Natural killer cell (primary cell): ENCODE measurements around the gene C1orf141. TPM values are rescaled to one million over a fixed set of nuclear protein-coding genes. Genes with fewer than 3 reads are reported as not detected.

ENCODE experiments used
- ATAC-seq, 3 donors: fragments of 150-1000 bp in 2 of 3; fragments of 200-7000 bp in 1 of 3; cut with Tn5 transposase; 1 replicate in 1 of 3; 2 replicates in 2 of 3; pipeline ENCODE4 v1.10.0; 2021; ENCODE audit warnings: mild to moderate bottlenecking in 2 of 3, moderate library complexity in 2 of 3
- DNase-seq, 2 donors: peaks; one replicate each; pipeline versions ENCODE4 v3.0.0 to v3.0.0-alpha.2; 2013 to 2021; ENCODE audit warnings: mixed read lengths in 1 of 2
- H3K27ac ChIP-seq: one replicate; pipeline ENCODE4 v1.5.1; 2013; ENCODE audit warnings: mild to moderate bottlenecking, low read length
- H3K27me3 ChIP-seq: one replicate; pipeline ENCODE4 v1.6.1; 2013; ENCODE audit warnings: low read length; ENCODE audit not compliant: control insufficient read depth, insufficient read depth
- H3K36me3 ChIP-seq: one replicate; pipeline ENCODE4 v1.6.1; 2013; ENCODE audit warnings: low read length; ENCODE audit not compliant: control insufficient read depth, insufficient read depth
- H3K4me1 ChIP-seq: one replicate; pipeline ENCODE4 v1.6.1; 2013; ENCODE audit warnings: low read length; ENCODE audit not compliant: control insufficient read depth, insufficient read depth
- H3K4me3 ChIP-seq: one replicate; pipeline ENCODE4 v1.5.1; 2013; ENCODE audit warnings: low read length
- H3K9me3 ChIP-seq: one replicate; pipeline ENCODE4 v1.6.1; 2013; ENCODE audit warnings: low read length; ENCODE audit not compliant: control insufficient read depth, insufficient read depth
- H3K27ac Mint-ChIP-seq, 2 donors: one replicate each; pipeline ENCODE4 v1.8.0; 2022; ENCODE audit warnings: mild to moderate bottlenecking in 2 of 2, mixed read lengths in 2 of 2, moderate library complexity in 1 of 2
- H3K27me3 Mint-ChIP-seq, 2 donors: one replicate each; pipeline ENCODE4 v1.8.0; 2022; ENCODE audit warnings: low read depth in 2 of 2, mixed read lengths in 2 of 2
- H3K36me3 Mint-ChIP-seq: one replicate; pipeline ENCODE4 v1.8.0; 2022; ENCODE audit warnings: mixed read lengths
- H3K4me1 Mint-ChIP-seq, 2 donors: one replicate each; pipeline ENCODE4 v1.8.0; 2022; ENCODE audit warnings: mixed read lengths in 2 of 2
- H3K4me3 Mint-ChIP-seq: one replicate; pipeline ENCODE4 v1.8.0; 2022; ENCODE audit warnings: mild to moderate bottlenecking, moderate library complexity, mixed read lengths
- H3K9me3 Mint-ChIP-seq, 2 donors: one replicate each; pipeline ENCODE4 v1.8.0; 2022; ENCODE audit warnings: mixed read lengths in 2 of 2
- WGBS: methylation state at CpG from one replicate; pipeline ENCODE4 v1.1.7; 2013; ENCODE audit warnings: missing lambda C conversion rate; ENCODE audit not compliant: insufficient coverage; 5-methylcytosine and 5-hydroxymethylcytosine counted together
- intact Hi-C: fragments of 100-400 bp; cut with micrococcal nuclease; formaldehyde crosslinking; loops from one replicate; pipeline ENCODE4 v1.14.2; 2022
- total RNA-seq, 4 donors: library from RNA; stranded (reverse); fragments of 120-200 nt in 1 of 4; gene quantifications; one replicate each; pipeline versions ENCODE4 v1.2.3 to v1.2.4, GENCODE V29; 2013 to 2022
- TF ChIP-seq, protein P1 (sequence below): fragments of 200-600 bp; IDR thresholded peaks from one replicate; pipeline ENCODE4 v1.8.0; 2022; ENCODE audit warnings: antibody characterized with exemption

Gene C1orf141
- not detected for total RNA-seq
- 0.05 TPM for total RNA-seq (2013)

DNA sequence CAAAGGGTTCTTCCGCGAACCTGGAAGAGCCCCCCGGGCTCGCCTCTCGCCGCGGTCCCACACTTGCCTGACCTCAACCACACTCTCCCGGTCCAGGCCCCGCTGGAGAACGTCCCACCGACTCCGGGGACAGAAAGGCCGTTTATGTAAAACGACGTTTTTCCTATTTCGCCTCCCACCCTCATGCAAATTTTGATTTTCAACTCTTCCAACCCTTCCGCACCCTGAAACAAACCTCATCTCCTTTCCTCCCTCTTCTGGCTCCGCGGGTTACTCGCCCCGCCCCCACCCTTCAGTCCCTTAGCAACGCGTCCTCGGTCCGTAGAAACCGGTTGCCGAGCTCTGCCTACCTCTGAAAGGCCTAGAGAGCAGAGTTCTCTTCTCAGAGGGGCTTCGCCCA lies at the start of gene C1orf141:
C1orf141 (minus strand) TSS at position 276 of the 400 bp plus-strand sequence. CDS start 7,730 bp downstream, outside the sequence.
- ATAC-seq (peak in 2 of 3 donors; percentile 28 to 52), DNase-seq (peak in 1 of 2 donors; percentile 53)
- no peaks in the 10 kb centered on the region for H3K9me3 Mint-ChIP-seq
- WGBS = 14% methylated on average over 28 of the region's 28 CpGs
- Histone ChIP-seq H3K4me1 (peaks cover 8% of the 10 kb centered on the region), H3K4me3 (no peak within 1 kb of the TSS), H3K27ac (no peak within 1 kb of the TSS), H3K27me3 (peaks cover 4% of the 10 kb centered on the region), H3K36me3 (no peaks in the 10 kb centered on the region), H3K9me3 (no peaks in the 10 kb centered on the region)
- H3K4me1 Mint-ChIP-seq = peaks cover 7% of the 10 kb centered on the region in 2 donors
- intact Hi-C loops = no loop called here
- TF ChIP-seq, protein P1, sequence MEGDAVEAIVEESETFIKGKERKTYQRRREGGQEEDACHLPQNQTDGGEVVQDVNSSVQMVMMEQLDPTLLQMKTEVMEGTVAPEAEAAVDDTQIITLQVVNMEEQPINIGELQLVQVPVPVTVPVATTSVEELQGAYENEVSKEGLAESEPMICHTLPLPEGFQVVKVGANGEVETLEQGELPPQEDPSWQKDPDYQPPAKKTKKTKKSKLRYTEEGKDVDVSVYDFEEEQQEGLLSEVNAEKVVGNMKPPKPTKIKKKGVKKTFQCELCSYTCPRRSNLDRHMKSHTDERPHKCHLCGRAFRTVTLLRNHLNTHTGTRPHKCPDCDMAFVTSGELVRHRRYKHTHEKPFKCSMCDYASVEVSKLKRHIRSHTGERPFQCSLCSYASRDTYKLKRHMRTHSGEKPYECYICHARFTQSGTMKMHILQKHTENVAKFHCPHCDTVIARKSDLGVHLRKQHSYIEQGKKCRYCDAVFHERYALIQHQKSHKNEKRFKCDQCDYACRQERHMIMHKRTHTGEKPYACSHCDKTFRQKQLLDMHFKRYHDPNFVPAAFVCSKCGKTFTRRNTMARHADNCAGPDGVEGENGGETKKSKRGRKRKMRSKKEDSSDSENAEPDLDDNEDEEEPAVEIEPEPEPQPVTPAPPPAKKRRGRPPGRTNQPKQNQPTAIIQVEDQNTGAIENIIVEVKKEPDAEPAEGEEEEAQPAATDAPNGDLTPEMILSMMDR = no peak
- peak within 1 kb of the TSS; percentile 64 for H3K4me3 Mint-ChIP-seq
- H3K36me3 Mint-ChIP-seq = no peaks in the 10 kb centered on the region
- peak within 1 kb of the TSS in 1 of 2 donors; percentile 46 for H3K27ac Mint-ChIP-seq
- peaks cover 5 to 11% of the 10 kb centered on the region in 2 donors for H3K27me3 Mint-ChIP-seq

DNA sequence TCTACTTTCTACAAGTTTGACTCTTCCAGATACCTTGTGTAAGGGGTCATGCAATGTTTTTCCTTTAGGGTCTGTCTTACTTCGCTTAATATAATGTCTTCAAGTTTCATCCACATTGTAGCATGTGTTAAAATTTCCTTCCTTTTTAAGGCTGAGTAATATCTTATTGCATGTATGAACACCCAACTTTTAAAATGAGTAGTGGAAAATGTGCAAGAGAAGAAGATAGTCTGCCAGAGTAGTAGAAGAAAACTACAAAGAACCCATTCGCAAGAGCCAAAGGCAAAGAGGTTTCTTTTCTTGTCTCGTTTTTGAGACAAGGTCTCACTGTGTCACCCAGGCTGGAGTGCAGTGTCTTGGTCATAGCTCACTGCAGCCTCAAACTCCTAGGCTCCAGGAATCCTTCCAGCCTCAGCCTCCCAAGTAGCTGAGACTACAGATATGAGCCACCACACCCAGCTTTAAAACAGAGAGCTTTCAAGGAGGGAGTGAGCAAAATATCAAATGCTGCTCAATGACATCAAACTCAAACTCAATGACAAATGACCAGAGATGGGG lies 40.8 kb upstream of the C1orf141 start:
- H3K4me3 Mint-ChIP-seq = no peak overlapping the region
- peaks cover 8% of the 10 kb centered on the region for H3K4me1 ChIP-seq
- peaks cover 0 to 4% of the 10 kb centered on the region in 2 donors for H3K27me3 Mint-ChIP-seq
- 78% methylated on average over 2 of the region's 3 CpGs for WGBS
- no peaks in the 10 kb centered on the region for H3K9me3 ChIP-seq
- H3K9me3 Mint-ChIP-seq = no peaks in the 10 kb centered on the region
- peaks cover 30% of the 10 kb centered on the region in 2 donors for H3K4me1 Mint-ChIP-seq
- no peaks in the 10 kb centered on the region for H3K36me3 Mint-ChIP-seq
- intact Hi-C loops = no loop called here
- ATAC-seq (no peak), DNase-seq (no peak)
- no peaks in the 10 kb centered on the region for H3K27me3 ChIP-seq
- no peaks in the 10 kb centered on the region for H3K36me3 ChIP-seq
- no peak overlapping the region for H3K4me3 ChIP-seq
- no peak overlapping the region for H3K27ac Mint-ChIP-seq
- no peak overlapping the region for H3K27ac ChIP-seq
- TF ChIP-seq, protein P1 = no peak

DNA sequence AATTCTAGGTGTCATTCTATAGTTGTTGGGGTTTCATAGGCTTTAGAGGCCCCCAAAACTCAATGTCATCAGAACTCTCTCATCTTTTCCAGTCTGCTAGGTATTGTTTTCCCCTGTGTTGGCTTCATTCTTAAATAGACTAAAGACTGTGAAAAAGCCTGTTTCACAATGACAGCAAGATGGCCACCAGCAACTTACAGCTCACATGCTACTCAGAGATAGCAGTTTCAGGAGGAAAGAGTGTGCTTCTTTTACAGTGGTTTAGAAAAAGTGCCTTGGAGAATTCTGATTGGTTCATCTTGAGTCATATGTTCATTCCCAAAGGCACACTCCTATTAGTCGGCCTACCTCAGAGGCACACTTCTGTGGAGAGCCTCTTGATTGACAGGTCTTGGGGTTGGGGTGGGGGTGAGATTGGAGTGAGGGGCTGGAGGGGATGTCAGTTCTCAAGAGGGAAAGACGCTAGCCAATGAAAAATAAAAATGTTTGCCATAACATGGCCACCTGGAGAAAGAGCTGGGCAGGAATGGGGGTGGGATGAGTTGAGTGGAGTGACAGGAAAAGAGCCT lies 40.0 kb upstream of the C1orf141 start:
- H3K27ac ChIP-seq = no peak overlapping the region
- peaks cover 11% of the 10 kb centered on the region for H3K4me1 ChIP-seq
- Mint-ChIP-seq H3K27me3 (peaks cover 0 to 3% of the 10 kb centered on the region in 2 donors), H3K27ac (no peak overlapping the region), H3K9me3 (no peaks in the 10 kb centered on the region), H3K4me3 (no peak overlapping the region), H3K36me3 (no peaks in the 10 kb centered on the region), H3K4me1 (peaks cover 30 to 31% of the 10 kb centered on the region in 2 donors)
- H3K36me3 ChIP-seq = no peaks in the 10 kb centered on the region
- no peak overlapping the region for H3K4me3 ChIP-seq
- WGBS = 87% methylated on average over 2 of the region's 2 CpGs
- no peaks in the 10 kb centered on the region for H3K9me3 ChIP-seq
- intact Hi-C loops = loop anchor here (5.0 kb wide), 1 partner anchor 163 kb away; no protein-coding TSS in a partner anchor
- H3K27me3 ChIP-seq = no peaks in the 10 kb centered on the region
- no peak for ATAC-seq
- no peak for DNase-seq
- TF ChIP-seq, protein P1 = no peak
